ENCODE results near the gene DDX39A.

Gene DDX39A

DNA sequence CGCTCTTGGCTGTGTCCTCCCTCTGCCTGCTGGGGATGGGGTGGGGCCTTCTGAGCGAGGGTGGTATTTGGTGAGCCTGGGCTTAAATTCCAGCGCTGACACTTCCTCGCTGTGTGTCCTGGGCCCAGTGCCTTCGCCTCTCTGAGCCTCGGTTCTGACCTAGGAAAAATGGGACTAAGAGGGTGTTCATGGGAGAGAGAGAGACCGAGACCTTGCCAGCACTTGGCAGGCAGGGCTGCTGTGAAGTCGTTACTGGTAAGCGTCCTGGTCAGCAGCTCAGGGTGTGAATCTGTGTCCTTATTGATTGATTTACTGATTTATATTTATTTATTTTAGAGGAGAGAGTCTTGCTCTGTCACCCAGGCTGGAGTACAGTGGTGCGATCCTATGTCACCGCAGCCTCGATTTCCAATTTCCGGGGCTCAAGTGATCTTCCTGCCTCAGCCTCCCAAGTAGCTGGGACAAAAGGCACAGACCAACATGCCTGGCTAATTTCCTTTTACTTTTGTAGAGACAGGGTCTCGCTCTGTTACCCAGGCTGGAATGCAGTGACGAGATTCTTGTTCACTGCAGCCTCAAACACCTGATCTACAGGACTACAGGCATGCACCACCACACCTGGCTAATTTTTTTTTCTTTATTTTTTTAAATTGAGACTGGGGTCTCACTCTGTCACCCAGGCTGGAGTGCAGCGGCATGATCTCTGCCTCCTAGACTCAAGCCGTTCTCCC lies 16.3 kb upstream of the DDX39A start:
- FAIRE-seq (no peak), DNase-seq (ENCODE audit: extremely low spot score, insufficient read length, low read depth) (no peak)

DNA sequence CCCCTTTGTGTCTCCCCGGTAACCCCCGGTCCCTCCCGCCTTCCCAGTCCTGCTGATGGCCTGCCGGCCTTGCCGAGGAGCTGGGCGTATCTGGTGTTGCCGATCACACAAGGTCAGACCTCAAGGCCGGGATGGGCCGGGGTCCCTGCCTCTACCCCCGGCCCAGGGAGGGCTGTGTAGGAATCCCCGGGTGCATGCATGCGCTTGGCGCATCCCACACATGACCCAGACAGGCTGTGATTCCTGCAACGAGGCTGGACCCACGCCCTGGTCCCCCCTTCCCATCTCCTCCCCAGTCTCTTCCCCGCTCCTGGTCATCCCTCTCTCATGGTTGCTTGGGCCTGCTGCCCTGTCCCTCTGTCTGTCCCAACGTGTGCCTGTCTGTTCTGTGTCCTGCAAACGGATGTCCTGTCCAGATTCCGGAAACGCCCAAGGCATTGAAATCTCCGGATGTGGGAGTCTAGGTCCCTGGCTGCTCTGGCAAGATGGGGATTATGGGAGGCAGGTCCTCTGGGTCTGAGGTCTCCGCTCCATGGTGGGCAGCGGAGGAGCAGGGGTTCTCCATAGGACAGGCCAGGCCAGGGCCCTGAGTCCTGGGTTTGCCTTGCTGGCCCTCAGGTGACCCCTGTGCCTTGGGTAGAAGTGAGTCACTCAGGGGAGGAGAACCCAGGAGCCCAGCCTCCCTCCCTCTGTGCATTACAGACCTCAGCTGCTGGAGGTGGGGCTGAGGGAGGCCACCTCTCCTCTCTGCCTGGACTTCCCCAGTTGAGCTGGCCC lies 15.6 kb upstream of the DDX39A start:
- FAIRE-seq (no peak), DNase-seq (ENCODE audit: extremely low spot score, insufficient read length, low read depth) (no peak)

DNA sequence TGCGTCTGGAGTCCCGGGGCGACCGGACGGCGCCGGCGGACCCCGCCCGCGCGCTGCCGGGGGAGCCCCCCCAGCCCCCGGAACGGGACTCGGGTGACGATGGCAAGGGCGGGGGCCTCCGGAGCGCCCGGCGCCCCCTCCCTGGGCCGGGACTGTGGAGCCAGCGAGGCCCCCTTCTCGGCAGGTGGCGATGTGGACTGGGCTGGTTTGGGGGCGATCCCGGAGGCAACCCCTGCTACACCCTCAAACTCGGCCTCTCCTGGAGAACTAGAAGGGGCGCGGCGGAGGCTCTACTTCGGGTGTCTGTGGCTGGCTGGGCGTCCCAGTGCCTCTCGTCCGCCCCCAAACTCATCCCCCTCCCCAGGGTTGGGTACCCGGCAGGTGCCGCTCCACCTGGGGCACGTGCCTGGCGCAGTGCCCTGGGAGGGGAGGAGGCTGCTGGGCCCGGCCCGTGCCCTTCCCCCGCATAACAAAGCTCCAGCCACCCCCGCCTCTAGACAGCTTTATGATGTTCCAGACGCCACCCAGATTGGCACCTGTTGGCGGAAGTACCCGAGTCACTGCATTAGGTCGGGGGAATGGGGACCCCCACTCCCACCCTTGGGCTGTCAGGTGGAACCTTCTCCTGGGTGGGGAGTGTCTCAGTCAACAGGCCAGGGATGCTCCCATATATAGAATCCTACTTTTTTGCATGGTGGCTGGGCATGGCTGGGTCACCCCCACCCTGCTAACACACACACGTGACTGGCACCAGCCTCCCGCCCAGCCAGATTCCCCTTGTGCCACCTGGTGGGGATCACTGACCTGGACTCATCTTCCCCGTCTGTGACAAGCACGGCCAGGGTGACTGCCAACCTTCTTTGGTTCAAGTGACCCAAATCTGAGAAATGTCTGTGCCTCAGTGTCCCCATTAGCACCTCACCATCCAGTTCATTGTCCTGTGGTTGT lies 14.7 kb upstream of the DDX39A start:
- DNase-seq (ENCODE audit: extremely low spot score, insufficient read length, low read depth) = no peak
- FAIRE-seq = no peak

DNA sequence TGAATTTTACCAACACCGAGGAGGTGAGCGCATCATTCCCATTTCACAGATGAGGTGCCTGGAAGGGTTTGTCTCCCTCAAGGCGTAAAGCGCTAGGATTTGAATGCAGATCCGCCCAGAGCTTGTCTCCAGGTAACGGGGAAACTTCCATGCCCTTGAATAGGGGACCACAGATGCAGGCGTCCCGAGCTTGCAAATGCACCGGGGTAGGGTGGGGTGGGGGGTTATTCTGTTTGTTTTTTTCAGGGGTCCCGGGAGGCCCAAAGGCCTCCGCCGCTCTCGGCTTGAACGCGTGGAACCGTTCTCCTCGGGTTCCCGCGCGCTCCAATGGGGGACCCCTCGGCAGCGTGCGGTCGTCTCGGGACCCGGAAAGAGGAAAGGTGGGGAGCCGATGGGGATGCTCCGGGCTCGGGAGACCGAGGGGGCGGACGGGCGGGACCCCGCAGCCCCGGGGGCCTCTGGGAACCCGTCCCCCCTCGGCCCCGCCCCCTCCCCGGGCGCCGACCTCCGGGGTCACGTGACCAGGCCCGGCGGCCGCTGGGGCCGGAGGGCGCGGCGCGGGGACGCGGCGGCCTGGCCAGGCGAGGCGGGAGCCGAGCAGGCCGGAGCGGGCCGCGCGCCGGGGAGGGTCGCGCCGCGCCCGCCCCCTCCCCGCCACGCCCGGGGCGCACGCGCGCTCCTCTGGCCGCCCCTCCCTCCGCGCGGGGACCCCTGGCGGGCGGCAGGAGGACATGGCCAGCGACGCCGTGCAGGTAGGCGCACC lies 13.8 kb upstream of the DDX39A start, which contains the start of gene PKN1:
PKN1 (plus strand) TSS at position 516 of the 763 bp plus-strand sequence; CDS start at position 732, 216 bp downstream.
- FAIRE-seq = no peak
- DNase-seq (ENCODE audit: extremely low spot score, insufficient read length, low read depth) = peak; percentile 62

DNA sequence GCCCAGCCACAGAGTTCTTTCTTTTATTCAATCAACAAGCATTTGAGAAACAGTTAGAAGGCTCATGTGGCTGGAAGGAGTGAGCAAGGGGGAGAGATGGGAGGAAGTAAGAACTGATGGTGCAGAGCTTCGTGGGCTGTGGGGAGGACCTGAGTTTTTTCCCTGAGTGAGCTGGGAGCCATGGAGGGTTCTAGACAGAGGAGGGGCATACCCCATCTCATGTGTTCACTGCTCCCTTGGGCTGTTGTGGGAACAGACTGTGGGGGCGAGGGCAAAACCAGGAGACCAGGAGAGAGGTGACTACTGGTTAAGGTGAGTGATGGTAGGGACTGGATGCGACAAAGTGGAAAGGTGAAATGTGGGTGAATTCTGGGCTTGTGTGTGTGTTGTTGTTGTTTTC lies 11.6 kb upstream of the DDX39A start:
- FAIRE-seq (no peak), DNase-seq (ENCODE audit: extremely low spot score, insufficient read length, low read depth) (no peak)

DNA sequence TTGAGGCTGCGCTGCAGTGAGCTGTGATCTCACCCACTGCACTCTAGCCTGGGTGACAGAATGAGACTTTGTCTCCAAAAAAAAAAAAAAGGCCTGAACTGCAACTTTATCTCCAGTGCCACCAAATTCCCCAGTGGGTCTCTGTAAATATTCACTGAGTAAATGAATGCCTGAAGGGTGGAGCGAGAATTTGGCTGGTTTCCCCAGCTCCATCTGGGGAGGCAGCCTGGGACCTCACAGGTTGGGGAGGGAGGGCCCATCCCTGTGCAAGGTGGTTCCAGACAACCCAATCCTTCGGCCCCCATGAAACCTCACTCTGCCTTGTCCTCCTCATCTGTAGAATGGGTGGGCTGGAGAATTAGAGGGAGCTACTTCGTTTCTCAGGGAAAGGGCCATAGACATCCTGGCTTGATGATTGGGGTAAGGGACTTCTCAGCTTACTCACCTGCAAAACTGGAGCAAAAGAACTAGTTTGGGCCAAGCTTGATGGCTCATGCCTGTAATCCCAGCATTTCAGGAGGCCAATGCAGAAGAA lies 9.8 kb upstream of the DDX39A start:
- DNase-seq (ENCODE audit: extremely low spot score, insufficient read length, low read depth) (no peak), FAIRE-seq (no peak)

DNA sequence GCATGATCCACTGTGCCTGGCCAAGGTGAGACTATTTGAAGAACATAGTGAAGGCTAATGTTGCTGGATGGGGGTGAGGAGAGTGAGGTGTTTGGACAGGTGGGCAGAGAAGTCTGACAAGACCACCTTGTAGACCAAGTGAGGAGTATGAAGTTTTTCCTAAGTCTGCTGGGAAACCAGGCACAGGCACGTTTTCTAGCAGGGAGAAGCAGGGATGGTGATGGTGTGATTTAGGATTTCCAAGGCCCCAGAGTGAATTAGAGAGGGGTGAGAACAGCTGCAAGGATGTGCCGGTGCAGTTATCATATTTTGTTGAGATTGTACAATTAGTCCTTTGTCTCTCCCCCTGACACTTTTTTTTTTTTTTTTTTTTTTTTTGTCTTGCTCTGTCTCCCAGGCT lies 8.3 kb upstream of the DDX39A start:
- DNase-seq (ENCODE audit: extremely low spot score, insufficient read length, low read depth) (no peak), FAIRE-seq (no peak)

DNA sequence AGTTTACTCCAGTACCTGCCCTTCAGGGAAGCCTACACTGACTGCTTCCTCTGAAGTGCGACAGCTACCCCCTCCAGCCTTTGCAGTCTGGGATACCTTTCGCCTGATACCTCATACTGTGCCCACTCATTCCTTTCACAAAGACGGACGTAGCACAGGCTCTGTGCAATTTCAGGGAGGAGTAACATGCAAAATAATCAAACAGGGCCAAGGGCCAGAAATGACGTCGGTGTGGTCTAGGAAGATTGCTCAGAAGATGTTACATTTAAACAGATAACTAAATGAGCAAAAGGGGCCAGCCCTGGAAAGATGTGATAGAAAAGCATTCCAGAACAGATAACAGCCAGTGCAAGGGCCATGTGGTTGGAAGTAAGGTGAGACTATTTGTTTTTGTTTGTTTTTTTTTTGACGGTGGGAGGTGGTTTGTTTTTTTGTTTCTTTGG lies 6.6 kb upstream of the DDX39A start:
- no peak for FAIRE-seq
- DNase-seq (ENCODE audit: extremely low spot score, insufficient read length, low read depth) = no peak

DNA sequence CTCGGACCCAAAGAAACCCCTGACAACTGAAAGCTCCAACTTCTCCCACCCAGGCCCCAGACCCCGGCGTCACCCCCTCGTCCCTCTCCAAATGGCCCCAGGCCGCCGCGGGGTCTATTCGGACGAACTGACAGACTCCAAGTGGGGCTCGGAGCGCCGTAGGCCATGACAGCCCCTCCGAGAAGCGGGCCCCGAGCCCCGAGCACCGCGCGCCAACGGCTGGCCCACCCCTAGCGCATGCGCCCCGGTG lies 360 bp downstream of the DDX39A start:
- DNase-seq (ENCODE audit: extremely low spot score, insufficient read length, low read depth) (peak; percentile 71), FAIRE-seq (no peak)

DNA sequence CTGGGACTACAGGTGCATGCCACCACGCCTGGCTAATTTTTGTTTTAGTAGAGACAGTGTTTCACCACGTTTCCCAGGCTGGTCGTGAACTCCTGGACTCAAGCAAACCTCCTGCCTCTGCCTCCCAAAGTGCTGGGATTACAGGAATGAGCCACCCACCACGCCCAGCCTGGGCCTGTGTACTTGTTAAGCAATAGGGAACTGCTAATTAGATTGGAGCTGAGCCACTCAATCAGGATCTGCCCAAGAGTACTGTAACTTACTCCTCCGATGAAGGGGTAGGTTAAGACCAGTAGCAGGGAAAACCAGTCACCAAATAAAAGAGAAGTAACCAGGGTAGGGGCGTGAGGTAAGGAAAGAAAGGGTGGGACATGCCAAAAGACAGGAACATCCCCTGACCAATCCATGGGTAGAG lies 2.3 kb downstream of the DDX39A start:
- DNase-seq (ENCODE audit: extremely low spot score, insufficient read length, low read depth) = no peak
- FAIRE-seq = no peak

DNA sequence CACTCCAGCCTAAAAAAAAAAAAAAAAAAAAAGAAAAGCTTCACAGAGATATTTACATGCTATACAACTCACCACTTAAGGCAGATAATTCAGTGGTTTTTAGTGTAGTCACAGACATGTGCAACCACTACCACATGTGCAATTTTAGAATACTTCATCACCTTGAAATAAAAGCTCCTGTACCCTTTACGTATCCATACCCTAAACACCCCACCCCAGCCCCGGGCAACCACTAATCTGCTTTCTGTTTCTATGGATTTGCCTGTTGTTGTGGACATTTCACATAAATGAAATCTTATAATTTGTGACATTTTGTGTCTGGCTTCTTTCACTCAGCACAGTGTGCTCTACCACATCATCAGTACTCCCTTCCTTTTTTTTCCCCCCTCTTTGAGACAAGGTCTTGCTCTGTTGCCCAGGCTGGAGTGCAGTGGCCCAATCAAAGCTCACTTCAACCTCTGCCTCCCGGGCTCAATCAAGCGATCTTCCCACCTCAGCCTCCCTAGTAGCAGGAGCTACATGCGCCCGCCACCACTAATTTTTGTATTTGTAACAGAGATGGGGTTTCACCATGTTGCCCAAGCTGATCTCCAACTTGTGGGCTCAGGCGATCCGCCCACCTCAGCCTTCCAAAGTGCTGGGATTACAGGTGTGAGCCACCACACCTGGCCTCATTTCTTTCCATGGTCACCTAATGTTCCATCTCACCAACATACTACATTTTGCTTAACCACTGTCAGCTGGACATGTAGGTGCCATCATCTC lies 4.0 kb downstream of the DDX39A start:
- DNase-seq (ENCODE audit: extremely low spot score, insufficient read length, low read depth) = no peak
- no peak for FAIRE-seq

DNA sequence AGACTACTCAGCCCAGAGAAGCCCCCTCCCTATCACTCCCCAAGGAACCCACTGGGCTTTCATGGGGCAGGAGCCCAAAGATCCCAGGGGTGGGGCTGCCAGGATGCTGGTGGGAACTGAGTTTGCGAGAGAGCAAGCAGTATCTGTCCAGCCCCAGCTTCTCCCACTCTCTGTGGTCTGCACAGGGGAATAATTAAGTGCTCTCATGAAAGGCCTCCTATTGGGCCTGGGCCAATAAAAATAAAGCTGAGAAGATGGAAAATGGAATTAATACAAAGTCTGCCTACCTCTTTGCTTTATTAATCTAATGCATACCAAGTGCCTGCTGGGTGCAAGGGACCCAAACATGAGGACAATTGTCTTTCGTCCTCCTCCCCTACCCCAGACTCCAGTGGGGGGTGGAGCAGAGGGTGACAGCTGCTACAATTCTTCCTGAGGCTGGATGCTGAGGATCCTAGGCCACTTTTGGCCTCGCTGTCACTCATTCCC lies 5.4 kb downstream of the DDX39A start:
- FAIRE-seq (no peak), DNase-seq (ENCODE audit: extremely low spot score, insufficient read length, low read depth) (no peak)

DNA sequence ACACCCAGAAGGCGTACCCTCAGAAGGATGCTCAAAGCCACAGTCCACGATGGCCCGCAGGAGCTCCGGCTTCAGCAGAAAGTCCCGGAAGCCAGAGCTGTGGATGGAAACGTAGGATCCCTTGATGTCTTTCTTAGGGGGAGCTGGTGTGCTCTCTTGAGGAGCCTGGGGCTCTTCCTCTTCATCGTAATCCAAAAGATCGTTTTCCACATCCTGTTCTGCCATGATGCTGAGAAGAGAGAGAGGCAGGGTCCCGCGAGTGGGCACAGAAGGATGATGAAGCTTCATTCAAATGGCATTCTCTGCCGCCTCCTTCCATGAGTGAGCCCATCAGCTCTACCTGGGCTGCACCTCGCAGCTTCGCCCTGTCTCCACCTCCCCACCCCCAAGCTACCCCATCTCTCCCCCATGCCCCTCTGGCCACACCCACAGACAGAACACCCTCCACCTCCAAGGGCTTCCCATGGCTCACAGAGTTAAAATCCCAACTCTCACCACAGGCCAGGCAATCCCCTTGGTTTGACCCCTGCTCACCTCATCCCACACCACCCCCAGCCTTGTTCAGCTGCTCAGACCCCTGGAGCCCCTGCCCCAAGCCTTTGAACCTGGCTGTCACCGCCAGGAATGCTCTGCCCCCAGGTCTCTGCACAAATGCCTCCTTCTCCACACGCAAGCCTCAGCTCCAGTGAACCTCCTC lies 6.0 kb downstream of the DDX39A start:
- FAIRE-seq = no peak
- no peak for DNase-seq (ENCODE audit: extremely low spot score, insufficient read length, low read depth)

DNA sequence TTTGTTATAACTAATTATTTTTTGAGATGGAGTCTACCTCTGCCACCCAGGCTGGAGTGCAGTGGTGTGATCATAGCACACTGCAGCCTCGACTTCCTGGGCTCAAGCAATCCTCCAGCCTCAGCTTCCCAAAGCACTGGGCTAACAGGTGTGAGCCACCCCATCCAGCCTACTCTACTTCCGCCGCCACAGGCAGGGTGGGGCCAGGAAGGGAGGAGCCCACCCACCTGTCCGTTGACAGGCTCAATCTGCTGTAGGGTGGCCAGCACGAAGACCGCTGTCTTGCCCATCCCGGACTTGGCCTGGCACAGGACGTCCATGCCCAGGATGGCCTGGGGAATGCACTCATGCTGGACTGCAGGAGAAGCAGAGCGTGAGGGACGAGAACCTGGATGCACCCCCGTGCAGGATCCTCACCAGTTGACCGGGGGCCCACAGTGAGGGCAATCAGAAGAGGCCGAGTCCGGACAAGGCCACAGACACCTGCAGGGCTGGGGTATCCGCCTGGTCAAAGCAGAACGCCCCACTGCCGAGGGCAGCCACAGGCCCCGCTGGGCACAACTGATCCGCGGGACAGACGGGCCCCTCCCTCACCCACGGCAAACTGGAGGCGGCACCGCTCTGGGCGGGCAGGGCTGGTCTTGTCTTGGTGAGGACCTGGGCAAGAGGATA lies 6.7 kb downstream of the DDX39A start:
- FAIRE-seq (no peak), DNase-seq (ENCODE audit: extremely low spot score, insufficient read length, low read depth) (no peak)

DNA sequence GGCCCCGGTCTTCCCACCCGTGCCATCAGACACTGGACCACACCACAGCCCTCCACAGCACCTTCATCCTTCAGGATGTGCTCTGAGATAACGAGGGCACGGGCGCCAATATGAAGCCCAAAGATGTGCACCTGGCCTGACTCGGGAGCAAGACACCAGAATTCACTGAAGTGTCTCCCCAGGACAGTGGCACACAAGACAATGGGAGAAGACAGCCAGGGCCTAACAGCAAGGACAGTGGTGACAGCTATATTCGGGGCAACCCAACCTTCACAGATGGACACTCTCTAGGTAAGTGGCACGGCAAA lies 7.2 kb downstream of the DDX39A start:
- FAIRE-seq (no peak), DNase-seq (ENCODE audit: extremely low spot score, insufficient read length, low read depth) (no peak)

DNA sequence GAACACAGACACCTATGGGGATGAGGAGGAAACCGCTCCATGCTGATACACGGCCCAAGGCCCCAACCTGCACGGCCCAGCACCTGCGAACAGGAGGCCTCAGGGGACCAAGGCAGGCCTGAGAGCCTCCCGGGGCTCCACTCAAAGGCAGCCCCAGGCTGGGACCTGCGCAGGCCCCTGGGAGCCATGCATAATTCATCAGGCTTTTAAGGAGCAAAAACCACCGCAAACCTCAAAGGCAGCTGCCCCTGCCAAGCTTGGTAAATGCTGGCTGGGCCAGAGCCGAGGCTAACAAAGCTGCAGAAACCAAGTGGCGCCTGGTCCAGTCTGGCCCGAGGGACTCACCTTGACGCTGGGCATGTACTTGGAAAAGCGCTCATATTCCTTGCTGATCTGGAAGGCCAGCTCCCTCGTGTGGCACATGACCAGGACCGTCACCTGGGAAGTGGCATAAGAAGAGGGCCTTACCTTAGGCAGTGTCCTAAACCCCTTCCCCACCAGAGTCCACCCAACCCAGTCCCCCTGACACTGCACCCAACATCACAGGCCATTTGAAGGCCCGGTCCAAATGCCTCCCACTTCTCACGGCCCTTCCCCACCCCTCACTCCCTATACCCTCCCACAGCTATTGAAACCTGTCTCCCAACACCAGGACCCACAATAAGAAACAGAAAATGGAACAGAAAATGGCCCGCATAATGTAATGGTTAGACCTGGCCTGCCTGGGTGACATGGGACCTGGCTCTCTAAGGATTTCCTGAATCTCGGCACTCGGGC lies 7.8 kb downstream of the DDX39A start:
- FAIRE-seq (no peak), DNase-seq (ENCODE audit: extremely low spot score, insufficient read length, low read depth) (no peak)
